Thoracic aorta (tissue), 2 donors: ENCODE data around the gene SIX3. TPM values are rescaled to one million over a fixed set of nuclear protein-coding genes. Genes with fewer than 3 reads are reported as not detected.

Source experiments
- ATAC-seq: fragments of 150-250 bp; one replicate; pipeline ENCODE4 v1.8.0; 2017; ENCODE audit warnings: low read depth; ENCODE audit not compliant: insufficient number of reproducible peaks, low FRiP score
- DNase-seq: peaks from one replicate; pipeline ENCODE4 v3.0.0-alpha.2; 2020; ENCODE audit warnings: low spot score
- H3K27ac ChIP-seq, 2 donors: fragments of 200-600 bp; sonication (generic); 1 replicate in 1 of 2; 2 replicates in 1 of 2; pipeline ENCODE4 v1.5.1; 2016; ENCODE audit warnings: mild to moderate bottlenecking in 2 of 2, moderate library complexity in 2 of 2
- H3K27me3 ChIP-seq: fragments of 200-600 bp; sonication (generic); replicated peaks from 2 replicates; pipeline ENCODE4 v1.6.0; 2016; ENCODE audit warnings: mild to moderate bottlenecking; ENCODE audit not compliant: insufficient read depth
- H3K36me3 ChIP-seq: fragments of 200-600 bp; sonication (generic); one replicate; pipeline ENCODE4 v1.5.1; 2016
- H3K4me1 ChIP-seq, 2 donors: fragments of 200-600 bp; sonication (generic); 1 replicate in 1 of 2; 2 replicates in 1 of 2; pipeline versions ENCODE4 v1.5.1 to v1.6.0; 2016; ENCODE audit warnings: low read depth in 2 of 2, mild to moderate bottlenecking in 1 of 2; ENCODE audit not compliant: control insufficient read depth in 1 of 2
- H3K4me3 ChIP-seq: fragments of 200-600 bp; sonication (generic); 2 replicates; pipeline ENCODE4 v1.5.1; 2016; ENCODE audit warnings: mild to moderate bottlenecking
- H3K9me3 ChIP-seq: fragments of 200-600 bp; sonication (generic); 2 replicates; pipeline ENCODE4 v1.5.1; 2016
- total RNA-seq, 2 donors: library from RNA; depleted of rRNA; stranded (reverse); fragments of >200 nt; gene quantifications; one replicate each; pipeline versions ENCODE4 v1.1.0 to v1.2.3, GENCODE V29; 2016
- TF ChIP-seq, protein P1 (sequence below): fragments of 200-600 bp; sonication (generic); IDR thresholded peaks from one replicate; pipeline ENCODE4 v1.5.1; 2019; ENCODE audit warnings: antibody characterized with exemption

SIX3 gene
- total RNA-seq, 2 donors from 2014 or later, result 0.14 TPM; not detected in 1

DNA sequence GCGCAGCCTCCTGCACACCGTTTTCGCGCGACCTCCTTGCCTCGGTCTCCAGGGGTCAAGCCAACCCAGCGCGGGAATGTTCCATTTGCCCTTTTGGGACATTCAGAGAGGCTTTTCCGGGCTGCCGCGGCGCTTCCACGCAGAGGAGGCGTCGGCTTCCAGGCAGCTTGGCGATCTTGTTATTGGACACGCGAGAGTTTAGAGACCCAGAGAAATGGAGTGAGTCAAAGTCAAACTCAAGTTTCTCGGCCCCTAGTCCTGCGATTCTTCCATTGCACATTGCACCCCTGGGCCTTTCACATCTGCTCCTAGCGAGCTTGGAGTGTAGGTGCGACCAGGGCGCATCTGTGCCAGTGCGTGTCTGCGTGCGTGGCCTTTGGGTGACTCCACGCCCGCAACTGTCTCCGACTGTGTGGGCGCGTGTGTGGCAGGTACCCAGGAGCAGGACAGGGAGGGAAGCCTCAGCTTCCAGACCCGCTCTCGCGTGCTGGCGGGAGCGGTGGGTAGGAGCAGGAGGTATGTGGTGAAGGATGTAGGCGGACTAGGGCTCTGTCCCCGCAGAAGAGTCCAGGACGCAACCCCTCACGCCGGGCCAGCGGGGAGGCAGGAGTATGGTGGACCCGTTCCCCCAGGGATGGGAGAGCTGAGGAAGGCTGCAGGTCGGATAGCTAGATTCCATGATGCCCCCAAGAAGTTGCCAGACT is 13.5 kb downstream of the SIX3 start:
- Histone ChIP-seq H3K27me3 (peaks cover 12% of the 10 kb centered on the region), H3K4me3 (peak overlapping the region; percentile 54), H3K36me3 (no peaks in the 10 kb centered on the region), H3K9me3 (no peaks in the 10 kb centered on the region), H3K27ac (no peak overlapping the region), H3K4me1 (peaks cover 17 to 32% of the 10 kb centered on the region in 2 donors)
- ATAC-seq (no peak), DNase-seq (no peak)
- TF ChIP-seq, protein P1, sequence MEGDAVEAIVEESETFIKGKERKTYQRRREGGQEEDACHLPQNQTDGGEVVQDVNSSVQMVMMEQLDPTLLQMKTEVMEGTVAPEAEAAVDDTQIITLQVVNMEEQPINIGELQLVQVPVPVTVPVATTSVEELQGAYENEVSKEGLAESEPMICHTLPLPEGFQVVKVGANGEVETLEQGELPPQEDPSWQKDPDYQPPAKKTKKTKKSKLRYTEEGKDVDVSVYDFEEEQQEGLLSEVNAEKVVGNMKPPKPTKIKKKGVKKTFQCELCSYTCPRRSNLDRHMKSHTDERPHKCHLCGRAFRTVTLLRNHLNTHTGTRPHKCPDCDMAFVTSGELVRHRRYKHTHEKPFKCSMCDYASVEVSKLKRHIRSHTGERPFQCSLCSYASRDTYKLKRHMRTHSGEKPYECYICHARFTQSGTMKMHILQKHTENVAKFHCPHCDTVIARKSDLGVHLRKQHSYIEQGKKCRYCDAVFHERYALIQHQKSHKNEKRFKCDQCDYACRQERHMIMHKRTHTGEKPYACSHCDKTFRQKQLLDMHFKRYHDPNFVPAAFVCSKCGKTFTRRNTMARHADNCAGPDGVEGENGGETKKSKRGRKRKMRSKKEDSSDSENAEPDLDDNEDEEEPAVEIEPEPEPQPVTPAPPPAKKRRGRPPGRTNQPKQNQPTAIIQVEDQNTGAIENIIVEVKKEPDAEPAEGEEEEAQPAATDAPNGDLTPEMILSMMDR, result no peak

- ATAC-seq (no peak), DNase-seq (no peak)
- Histone ChIP-seq H3K4me3 (peak overlapping the region; percentile 54), H3K4me1 (peaks cover 17 to 32% of the 10 kb centered on the region in 2 donors), H3K27me3 (peaks cover 12% of the 10 kb centered on the region), H3K36me3 (no peaks in the 10 kb centered on the region), H3K27ac (no peak overlapping the region), H3K9me3 (no peaks in the 10 kb centered on the region)
- TF ChIP-seq, protein P1, result peak; percentile 84
Observed at GRCh38 chr2:44955593-44956392, 14.3 kb downstream of the SIX3 start.

GRCh38 chr2:44956843-44957242 is 15.3 kb downstream of the SIX3 start:
- peaks cover 12% of the 10 kb centered on the region for H3K27me3 ChIP-seq
- H3K4me3 ChIP-seq, result no peak overlapping the region

GRCh38 chr2:44957656-44958327 is 16.3 kb downstream of the SIX3 start:
- ATAC-seq (no peak), DNase-seq (no peak)
- TF ChIP-seq, protein P1, result no peak
- no peak overlapping the region for H3K27ac ChIP-seq
- peaks cover 7% of the 10 kb centered on the region for H3K27me3 ChIP-seq
- H3K36me3 ChIP-seq, result no peaks in the 10 kb centered on the region
- peaks cover 11 to 20% of the 10 kb centered on the region in 2 donors for H3K4me1 ChIP-seq
- H3K9me3 ChIP-seq, result no peaks in the 10 kb centered on the region
- H3K4me3 ChIP-seq, result no peak overlapping the region

More at GRCh38 chr2:44956843-44957242, 15.3 kb downstream of the SIX3 start:
- Histone ChIP-seq H3K36me3 (no peaks in the 10 kb centered on the region), H3K9me3 (no peaks in the 10 kb centered on the region), H3K27ac (no peak overlapping the region), H3K4me1 (peaks cover 17 to 29% of the 10 kb centered on the region in 2 donors)
- no peak for DNase-seq
- ATAC-seq, result no peak
- TF ChIP-seq, protein P1, result no peak

DNA sequence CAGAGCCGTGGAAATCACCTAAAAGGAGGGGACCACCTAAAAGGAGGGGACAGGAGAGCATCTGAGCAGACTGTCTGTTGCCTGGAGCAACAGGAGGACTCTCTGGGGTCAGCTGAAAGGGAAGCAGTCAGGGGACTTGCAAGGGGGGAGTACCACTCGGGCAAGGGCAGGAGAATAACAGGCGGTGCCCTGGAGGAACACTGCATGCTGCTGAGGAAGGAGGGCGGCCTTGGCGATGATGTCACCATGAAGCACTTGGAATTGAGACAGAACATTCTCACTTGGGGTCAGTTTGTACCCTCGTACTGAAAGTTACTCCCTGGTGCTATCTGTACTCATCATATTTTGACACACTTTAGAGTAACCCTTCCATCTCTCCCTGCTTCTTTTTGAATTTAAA is 18.4 kb downstream of the SIX3 start:
- no peaks in the 10 kb centered on the region for H3K27me3 ChIP-seq
- peaks cover 6 to 7% of the 10 kb centered on the region in 2 donors for H3K4me1 ChIP-seq
- no peak overlapping the region for H3K4me3 ChIP-seq

More for the DNA sequence above, 18.4 kb downstream of the SIX3 start:
- TF ChIP-seq, protein P1, result no peak
- no peaks in the 10 kb centered on the region for H3K36me3 ChIP-seq
- ATAC-seq (no peak), DNase-seq (no peak)
- H3K27ac ChIP-seq, result no peak overlapping the region
- no peaks in the 10 kb centered on the region for H3K9me3 ChIP-seq
